Activated gamma-delta T cell (primary cell): ENCODE data around the gene CAMK1.
"Not testable (repeated sequence)": the region's sequence is repeated elsewhere in the genome, so short reads cannot be mapped to it uniquely, and the experiment has no call there.

Experiments used
- DNase-seq: peaks from one replicate; lab custom pipeline; 2025; lab: John Stamatoyannopoulos, UW

CAMK1 gene

DNA sequence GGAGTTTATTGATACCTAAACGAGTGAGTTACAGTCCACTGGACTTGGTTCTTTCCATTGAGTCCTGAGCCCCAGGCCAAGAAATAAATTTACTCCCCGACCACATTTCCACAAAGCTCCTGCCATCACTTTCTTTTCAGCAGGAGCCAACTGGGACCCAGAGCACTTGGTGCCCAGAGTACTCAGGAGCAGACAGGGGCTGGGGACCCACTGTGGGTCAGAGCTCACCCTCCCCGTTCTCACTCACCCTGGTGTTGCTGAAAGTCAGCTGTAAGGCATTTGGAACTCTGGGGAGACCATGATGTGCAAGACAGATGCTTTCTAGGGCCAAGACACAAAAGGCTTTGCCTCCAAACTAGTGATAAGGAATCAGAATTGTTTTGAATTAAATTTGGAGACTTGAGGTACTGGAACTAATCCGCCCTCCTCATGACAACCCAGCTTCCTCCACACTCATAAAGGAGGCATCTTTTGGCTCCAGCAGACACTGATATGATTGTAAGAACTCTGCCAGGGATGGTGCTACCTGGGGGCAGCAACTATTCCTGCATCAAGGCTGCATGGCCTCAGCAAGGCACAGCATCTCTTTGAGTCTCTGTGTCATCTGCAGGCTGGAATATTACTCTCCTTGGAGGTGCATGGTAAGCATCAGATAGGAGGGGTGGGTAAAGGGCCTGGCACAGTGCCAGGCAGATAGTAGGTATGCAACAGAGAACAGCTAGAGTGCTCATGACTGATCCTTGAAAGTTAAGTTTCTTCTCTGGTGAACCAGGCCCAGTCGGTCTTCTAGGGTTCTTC lies 7.3 kb upstream of the CAMK1 start:
- DNase-seq: no peak

DNA sequence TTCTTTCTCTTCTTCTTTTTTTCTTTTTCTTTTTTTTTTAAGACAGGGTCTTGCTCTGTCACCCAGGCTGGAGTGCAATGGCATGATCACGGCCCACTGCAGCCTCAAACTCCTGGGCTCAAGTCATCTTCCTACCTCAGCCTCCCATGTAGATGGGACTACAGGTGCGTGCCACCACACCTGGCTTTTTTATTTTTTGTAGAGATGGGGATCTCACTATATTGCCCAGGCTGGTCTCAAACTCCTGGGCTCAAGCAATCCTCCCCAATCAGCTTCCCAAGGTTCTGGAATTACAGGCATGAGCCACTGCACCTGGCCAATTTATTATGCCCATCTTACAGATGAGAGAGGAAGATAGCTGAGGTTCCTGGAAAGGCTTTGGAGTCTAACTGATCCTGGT lies 1.3 kb upstream of the CAMK1 start:
- DNase-seq: not testable (repeated sequence)

DNA sequence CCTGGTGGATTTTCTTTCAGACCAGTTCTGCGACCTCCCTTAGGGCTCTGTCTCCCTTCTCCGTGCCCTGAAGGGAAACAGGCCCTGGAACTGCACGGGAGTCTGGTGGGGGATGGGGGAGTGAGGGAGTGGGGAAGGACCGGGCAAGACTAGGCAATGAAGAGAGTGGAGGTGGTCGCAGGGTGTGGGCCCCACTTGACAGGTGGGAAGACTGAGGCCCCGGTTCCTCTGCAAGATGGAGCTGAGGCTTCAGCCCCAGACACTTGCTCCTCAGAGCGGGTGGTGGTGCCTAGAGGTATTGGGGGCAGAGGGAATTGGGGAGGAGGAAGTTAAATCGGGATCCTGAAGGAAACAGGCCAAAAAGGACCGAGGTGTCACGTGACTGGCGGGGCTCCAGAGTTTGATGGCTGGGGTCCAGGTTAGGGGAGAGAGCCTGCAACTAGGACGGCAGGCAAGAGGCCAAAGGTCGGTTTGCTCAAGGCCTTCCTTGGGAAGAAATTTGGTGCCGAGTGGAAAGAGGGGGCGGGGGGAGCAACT lies 597 bp upstream of the CAMK1 start:
- DNase-seq: no peak

DNA sequence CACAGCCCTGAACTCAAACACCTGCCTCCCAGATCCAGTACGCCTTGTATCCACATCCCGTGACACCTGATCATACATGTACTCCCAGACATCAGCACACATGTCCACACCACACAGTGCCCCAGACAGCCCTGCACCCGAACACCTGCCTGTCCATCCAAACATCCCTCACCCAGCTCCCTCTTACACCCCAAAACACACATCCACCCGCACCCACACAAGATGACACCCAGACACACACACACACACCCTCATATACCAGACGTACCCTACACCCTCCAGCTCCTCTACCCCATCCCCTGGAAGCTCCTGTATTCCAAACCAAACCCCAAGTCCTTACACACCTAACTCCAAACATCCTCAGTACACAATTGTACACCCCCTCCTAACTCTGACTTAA lies 735 bp downstream of the CAMK1 start:
- DNase-seq: no peak

DNA sequence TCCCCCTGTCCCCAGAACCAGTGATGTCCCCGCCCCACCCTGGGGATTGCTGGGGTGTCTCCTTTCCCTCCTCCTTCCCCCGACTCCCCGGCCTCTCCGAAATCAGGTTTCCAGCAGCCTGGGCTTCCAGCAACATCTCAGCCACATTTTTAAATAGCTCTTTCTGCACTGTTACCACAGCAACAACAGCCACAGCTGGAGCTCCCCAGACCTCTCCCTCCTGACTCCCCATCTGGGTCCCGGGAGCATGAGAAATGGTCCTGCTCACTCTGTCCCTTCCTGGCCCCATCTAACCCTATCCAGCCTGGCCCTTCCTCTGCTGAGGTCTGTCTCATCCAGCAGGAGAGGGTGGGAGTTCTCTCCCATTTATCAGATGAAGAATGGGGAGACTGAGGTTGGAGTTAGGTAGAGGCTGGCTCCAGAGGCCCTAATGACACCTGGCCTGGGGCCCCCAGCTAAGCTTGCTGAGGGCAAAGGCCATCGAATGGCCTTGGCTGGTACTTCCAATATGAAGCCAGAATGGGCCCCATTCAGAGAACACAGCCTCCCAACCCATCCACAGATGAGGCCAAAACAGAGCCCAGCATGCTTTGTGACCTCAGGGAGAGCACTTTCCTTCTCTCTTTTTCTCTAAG lies 1.5 kb downstream of the CAMK1 start:
- no peak for DNase-seq

DNA sequence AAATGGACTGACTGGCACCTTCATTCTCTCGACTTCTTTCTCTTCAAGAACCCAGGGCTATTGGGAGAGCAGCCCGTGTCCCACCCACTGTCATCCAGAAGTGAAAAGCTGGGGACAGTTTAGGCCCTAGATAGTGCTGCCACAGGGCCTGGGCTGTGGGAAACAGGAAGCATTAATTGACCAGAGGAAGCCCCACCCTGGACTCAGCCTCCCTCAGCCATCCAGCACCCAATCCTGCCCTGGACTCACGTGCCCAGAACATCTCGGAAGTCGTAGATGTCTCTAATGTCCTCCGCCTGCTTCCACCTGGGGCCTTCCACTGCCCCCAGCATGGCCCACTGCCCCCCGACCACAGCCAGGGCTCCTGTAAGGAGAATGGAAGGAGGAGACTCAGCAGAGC lies 2.3 kb downstream of the CAMK1 start:
- DNase-seq: no peak

DNA sequence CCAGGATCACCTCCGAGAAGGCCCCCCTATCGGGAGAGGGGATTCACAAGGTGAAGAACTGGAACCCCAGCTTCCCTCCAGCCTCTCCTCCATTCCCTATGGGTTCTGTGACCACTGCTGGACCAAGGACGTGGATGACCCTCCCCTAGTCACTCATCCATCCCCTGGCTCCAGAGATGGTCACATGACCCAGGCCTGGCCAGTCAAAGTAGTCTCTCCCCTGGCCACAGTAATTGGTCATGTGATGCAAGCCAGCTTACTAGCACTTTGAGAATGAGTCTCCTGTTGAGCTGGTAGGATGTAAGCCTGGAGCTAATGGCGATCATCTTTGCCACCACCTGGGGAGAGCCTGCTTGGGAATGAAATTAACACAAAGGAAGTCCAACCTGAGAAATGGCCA lies 3.9 kb downstream of the CAMK1 start:
- no peak for DNase-seq

DNA sequence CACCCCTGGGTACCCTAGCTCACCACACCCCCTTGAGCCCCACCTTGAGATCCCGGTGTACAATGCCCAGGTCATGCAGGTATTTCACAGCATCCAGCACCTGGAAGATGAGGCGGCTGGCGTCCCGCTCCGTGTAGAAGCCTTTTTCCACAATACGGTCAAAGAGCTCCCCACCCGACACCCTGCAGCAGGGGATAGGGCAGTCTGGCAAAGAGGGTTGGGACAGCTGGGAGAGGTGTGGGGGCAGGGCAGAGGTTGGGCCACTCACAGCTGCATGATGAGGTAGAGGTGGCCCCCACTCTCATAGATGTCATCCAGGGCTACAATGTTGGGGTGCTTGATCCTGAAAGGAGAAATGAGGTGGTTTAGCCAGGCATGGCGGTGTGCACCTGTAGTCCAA lies 6.9 kb downstream of the CAMK1 start:
- DNase-seq: no peak

DNA sequence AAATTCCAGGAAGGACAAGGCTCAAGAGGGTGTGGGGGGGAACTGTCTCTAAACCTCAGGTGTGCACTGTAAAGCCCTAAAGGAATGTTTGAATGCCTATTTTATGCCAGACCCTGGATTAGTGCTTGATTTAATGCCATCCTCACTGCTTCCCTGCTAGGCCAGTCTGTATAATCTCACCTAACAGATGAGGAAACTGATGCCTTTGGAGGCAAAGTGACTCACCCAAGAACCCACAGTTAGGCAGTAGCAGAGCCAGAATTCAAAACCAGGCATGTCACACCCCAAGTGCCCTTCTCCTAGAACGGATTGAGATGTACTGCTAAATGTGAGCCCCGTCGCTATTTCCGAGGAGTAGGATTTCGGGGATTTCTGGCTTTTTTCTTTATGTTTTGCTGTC lies 7.8 kb downstream of the CAMK1 start:
- DNase-seq: no peak

DNA sequence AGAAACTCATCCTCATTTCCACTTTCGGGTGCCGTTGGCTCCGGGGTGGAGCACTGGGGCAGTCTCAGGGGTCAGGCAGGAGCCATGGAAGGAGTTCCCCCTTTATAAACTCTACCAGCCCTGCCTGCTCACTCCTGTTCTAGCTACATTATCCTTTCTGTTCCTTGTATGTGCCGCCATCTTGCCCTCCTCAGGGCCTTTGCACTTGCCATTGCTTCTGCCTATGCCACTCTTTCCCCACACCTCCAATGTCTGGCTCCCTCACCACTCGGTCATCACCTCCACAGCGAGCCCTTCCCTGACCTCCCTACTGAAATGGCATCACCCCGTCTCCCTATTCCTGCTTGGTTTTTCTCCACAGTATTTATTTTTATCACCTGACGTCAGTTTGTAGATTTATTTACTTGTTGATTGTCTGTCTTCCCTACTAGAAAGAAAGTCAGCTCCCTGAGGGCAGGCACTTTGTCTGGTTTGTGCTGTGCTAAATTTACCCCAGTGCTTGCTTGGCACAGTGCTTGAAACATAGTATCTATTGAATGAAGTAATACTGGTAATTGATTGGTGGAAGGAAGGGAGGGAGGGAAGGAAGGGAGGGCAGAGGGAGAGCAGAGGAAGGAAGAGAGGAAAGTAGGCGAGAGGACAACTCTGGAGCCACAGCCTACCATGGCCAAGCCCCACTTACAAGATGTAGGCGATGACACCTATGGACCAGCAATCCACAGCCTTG lies 8.8 kb downstream of the CAMK1 start:
- no peak for DNase-seq

DNA sequence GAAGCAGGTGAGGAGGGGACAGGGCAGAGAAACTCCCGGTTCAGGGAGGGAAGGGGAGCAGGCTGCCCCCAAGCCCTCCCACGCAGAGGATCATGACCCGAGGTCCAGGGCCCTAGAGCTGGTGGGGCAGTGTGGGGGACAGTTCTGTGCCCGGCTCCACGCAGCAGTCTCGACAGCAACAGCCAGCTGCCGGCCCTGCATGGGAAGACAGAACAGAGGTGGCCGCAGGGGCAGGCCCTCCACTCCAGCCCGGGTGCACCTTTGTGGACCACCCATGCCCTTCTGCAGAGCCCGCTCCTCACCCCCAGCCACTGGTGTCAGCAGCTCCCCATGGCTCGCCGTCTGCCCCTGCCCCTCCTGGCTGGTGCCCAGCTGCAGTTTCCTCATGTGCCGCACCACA lies 12.3 kb downstream of the CAMK1 start:
- no peak for DNase-seq

DNA sequence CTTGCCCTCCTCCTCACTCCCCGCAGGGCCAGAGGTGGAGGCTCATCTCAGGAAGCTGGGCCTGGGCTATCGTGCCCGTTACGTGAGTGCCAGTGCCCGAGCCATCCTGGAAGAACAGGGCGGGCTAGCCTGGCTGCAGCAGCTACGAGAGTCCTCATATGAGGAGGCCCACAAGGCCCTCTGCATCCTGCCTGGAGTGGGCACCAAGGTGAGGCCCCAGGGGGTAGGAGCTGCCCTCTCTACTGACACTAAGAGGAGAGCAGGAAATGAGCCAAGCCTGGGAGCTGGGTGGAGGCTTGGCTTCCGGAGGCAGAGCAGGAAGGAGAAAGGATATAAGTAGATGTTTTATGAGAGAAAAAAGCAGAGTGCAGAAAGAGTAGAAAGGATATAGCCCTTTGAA lies 15.1 kb downstream of the CAMK1 start:
- DNase-seq: no peak

DNA sequence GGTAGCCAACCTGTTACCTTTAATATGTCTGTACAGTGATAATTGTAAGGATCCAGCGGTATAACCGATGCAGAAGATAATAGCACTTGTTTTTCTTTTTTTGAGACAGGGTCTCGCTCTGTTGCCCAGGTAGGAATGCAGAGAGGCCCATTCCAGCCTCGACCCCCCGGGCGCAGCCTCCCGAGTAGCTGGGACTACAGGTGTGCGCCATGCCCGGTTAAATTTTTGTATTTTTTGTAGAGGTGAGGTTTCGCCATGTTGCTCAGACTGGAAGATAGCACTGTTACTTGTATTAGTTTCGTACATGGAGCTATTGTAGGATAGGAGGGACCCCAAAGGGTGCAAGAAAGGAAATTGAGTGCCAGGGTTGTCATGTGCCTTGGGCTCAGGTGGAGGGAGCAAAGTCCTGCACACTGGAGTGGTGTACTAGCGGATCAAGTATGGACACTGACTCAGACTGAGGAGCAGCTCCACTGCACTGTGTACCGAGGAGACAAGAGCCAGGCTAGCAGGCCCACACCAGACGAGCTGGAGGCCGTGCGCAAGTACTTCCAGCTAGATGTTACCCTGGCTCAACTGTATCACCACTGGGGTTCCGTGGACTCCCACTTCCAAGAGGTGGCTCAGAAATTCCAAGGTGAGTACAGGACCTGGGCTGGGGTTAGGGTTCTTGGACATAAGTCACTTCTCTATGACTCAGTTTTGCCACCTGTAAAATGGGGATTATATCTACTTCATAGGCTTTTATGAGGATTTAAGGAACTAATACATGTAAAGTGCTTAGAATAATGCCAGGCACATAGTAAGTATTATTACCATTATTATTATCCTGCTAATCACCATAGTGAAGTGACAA lies 19.0 kb downstream of the CAMK1 start:
- DNase-seq: no peak

DNA sequence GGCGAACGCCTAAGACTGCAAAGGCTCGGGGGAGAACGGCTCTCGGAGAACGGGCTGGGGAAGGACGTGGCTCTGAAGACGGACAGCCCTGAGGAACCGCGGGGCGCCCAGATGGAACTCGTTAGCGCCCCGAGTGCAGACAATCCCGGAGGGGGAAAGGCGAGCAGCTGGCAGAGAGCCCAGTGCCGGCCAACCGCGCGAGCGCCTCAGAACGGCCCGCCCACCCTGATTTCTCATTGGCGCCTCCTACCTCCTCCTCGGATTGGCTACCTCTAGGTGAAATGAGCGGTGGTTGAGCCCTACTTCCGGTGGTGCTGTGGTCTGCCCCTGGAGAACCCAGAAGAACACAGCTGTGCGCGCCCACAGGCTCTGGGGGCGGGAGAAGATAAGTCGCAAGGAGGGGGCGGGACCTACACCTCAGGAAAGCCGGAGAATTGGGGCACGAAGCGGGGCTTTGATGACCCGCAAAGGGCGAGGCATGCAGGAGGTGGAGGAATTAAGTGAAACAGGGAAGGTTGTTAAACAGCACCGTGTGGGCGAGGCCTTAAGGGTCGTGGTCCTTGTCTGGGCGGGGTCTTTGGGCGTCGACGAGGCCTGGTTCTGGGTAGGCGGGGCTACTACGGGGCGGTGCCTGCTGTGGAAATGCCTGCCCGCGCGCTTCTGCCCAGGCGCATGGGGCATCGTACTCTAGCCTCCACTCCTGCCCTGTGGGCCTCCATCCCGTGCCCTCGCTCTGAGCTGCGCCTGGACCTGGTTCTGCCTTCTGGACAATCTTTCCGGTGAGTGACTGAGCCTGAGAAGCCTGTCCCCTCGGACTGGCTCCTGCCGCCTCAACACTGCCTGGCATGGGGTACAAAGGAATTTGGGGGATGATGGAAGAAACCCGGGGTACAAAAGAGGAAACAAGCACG lies 19.8 kb downstream of the CAMK1 start, which contains the start of gene OGG1:
TSS of gene OGG1 (plus strand) at position 308 of the 911 bp plus-strand sequence. CDS start at position 643, 335 bp downstream.
- peak; percentile 72 for DNase-seq

DNA sequence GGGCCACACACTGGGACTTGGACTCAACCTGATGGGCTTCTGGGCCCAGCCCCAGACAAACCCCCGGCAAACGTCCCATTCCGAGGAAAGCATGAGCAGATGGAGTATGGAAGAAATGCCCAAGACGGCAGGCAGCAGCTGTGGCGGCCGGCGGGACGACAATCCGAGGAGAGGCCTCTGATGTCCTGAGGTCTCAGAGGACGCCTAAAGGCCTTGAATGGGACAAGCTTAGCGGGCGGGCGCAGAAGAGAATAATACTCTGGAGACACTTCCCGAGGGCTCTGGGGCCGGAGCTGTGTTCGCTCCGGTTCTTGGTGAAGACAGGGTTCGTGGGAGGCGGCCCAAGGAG lies 20.5 kb downstream of the CAMK1 start:
- DNase-seq: no peak

DNA sequence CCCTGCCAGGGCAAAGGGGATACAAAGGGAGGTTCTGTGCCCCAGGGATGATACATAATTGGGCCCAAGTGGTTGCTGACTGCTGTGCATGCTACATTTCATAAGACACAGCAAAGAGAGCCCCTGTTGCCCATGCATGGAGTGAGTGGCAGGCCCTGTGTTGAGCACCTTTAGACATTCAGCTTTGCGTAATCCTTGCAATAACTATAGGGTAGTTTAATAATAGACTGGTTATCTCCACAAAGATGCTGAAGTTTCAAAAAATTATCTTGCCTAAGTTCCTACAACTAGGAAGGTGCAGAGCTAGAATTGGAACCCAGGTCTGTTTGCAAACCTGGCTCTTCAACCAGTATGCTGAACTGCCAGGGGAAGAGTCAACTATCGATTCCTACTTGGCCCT lies 21.7 kb downstream of the CAMK1 start:
- no peak for DNase-seq

DNA sequence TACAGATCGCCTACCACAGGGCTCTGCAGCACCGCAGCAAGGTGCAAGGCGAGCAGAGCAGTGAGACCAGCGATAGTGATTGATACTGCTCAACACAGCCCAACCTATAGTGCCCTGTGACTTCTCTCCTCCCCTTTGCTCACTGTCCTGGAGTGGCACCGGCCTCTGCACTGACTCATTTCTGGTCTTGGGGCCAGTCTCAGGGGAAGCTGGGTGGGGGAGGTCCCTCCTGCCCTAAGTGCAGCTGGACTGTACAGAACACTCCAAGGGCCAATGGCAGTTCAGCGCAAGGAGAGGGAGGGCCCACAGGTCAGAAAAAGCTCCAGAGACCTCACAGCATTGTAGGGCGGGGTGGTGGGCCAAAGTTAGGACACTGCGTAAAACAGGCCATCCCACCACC lies 22.5 kb downstream of the CAMK1 start:
- no peak for DNase-seq

DNA sequence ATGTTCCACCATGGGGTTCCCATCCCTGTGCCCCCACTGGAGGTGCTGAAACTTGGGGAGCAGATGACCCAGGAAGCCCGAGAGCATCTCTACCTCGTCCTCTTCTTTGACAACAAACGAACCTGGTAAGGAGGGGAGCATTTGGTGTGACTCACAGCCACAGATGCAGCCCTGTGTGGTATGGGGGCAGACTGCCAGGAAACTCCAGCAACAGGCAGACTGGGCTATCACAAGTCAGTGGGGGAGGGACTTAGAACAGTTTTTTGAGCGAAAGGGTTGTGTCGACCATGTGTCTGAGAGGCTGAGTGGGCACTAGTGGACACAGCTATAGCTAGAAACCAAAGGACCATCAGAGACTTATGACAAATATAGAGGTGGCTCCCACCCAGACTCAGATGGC lies 23.4 kb downstream of the CAMK1 start:
- DNase-seq: no peak

DNA sequence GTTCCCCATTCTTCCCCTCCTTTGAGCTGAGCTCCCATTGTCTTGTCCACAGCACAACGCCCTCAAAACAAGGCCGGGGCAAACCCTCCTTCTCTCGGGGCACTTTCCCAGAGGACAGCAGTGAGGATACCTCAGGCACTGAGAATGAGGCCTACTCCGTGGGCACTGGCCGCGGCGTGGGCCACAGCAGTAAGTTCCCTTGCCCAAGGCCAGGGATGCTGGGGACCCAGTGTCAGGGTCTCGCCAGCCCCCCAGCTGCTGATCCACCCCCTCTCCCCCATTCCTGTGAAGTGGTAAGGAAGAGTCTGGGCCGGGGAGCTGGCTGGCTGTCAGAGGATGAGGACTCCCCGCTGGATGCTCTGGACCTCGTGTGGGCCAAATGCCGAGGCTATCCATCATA lies 24.2 kb downstream of the CAMK1 start:
- DNase-seq: no peak

DNA sequence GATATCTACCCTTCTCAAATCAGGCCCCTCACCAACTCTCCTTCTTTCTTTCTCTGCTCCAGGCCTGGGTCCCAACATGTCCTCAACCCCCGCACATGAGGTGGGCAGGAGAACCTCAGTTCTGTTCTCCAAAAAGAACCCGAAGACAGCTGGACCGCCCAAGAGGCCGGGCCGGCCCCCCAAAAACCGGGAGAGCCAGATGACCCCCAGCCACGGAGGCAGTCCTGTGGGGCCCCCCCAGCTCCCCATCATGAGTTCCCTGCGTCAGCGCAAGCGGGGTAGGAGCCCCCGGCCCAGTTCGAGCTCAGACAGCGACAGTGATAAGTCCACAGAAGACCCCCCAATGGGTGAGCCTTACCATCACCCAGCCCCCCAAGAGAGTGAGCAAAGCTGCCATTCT lies 25.6 kb downstream of the CAMK1 start:
- no peak for DNase-seq

DNA sequence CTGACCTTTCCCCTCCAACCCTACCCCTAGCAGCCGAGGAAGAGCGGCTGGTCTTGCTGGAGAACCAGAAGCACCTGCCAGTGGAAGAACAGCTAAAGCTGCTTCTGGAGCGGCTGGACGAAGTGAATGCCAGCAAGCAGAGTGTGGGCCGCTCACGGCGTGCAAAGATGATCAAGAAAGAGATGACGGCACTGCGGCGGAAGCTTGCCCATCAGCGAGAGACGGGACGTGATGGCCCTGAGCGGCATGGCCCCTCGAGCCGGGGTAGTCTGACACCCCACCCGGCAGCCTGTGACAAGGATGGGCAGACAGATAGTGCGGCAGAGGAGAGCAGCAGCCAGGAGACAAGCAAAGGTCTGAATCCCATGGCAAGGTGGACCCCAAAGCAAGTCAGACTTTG lies 26.2 kb downstream of the CAMK1 start:
- no peak for DNase-seq
